ENCODE measurements around the gene PJVK. TPM values are rescaled to one million over a fixed set of nuclear protein-coding genes. Genes with fewer than 3 reads are reported as not detected.

The PJVK gene
- 0.84 and 0.89 TPM in 2 replicates for total RNA-seq

DNA sequence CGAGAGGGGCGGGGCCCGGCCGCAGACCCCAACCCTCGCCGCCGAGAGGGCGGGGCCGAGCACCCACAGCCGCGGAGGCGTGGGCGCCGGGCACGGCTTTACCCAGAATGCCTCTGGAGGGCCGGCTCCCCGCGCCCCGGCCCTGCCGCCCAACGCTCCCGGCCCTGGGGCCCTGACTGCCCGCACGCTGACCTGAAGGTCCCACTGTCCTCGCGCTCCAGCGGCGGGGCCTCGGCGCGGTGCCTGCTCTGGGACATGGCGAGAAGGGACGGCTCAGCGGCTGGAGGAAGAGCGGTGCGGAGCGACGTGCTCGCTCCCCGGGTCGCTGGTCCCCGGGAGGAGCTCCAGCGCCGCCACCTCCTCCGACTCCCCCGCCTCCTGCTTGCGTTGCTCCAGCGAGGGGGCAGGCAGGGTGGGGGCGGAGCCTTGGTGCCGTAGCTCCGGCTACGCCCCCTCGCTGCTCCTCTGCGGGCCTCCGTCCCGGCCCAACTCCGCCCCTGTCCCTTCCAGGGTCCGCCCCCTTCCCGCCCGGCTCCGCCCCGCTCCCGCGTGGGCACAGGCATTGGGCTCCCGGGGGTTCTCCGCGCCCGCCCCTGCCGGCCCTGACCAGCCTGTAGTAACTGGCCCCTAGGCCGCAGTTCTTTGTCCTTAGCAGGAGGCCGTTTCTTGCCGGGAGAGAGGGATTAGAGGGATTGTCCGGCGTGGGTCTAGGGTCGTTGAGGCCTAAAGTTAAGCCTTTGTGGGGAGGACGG, at the start of gene PJVK, which contains the start of gene PRKRA:
TSS of gene PJVK (plus strand) at position 605 of the 752 bp plus-strand sequence. CDS start 2,032 bp downstream, outside the sequence.
TSS of gene PRKRA (minus strand) at position 402 of the 752 bp plus-strand sequence. CDS start at position 257, 145 bp downstream.

GRCh38 chr2:178478439-178479274, 27.5 kb downstream of the PJVK start, which contains the start of gene FKBP7:
FKBP7 (minus strand) TSS chr2:178478600; CDS start chr2:178478499, 101 bp downstream.

GRCh38 chr2:178480227-178481181, 29.3 kb downstream of the PJVK start, which contains the start of gene PLEKHA3:
PLEKHA3 (plus strand) TSS chr2:178480457; CDS start chr2:178480870, 413 bp downstream.

Other genes starting within 250 kb of the PJVK start
- gene PRKRA, start 203 bp upstream of the PJVK start, total RNA-seq = 47.4 and 55.0 TPM in 2 replicates
- gene FKBP7, start 27.2 kb downstream of the PJVK start, total RNA-seq = 42.4 and 42.5 TPM in 2 replicates
- 2.7 and 4.3 TPM in 2 replicates for gene PLEKHA3, start 29.1 kb downstream of the PJVK start, total RNA-seq

Data from bronchus fibroblast of lung (primary cell).